Renal cortical epithelial cell (primary cell): ENCODE results near the gene CDC37L1. TPM values are rescaled to one million over a fixed set of nuclear protein-coding genes. Genes with fewer than 3 reads are reported as not detected.
A peak's percentile ranks its signal among the peaks of the same experiment; 100 is the strongest.

ENCODE experiments used
- DNase-seq: peaks from one replicate; pipeline ENCODE4 v3.0.0-alpha.2; 2011; ENCODE audit warnings: low read depth
- total RNA-seq: library from RNA; depleted of rRNA; stranded (reverse); fragments of >200 nt; gene quantifications from 2 replicates; pipeline ENCODE4 v1.2.3, GENCODE V29; 2014

CDC37L1 gene
- total RNA-seq, 1 donor from 2014 or later = 40.6 TPM

GRCh38 chr9:4668604-4669003 lies 10.8 kb upstream of the CDC37L1 start:
- no peak for DNase-seq

- DNase-seq = no peak
Measured at GRCh38 chr9:4669890-4670289, 9.5 kb upstream of the CDC37L1 start.

GRCh38 chr9:4670591-4670990 lies 8.8 kb upstream of the CDC37L1 start:
- DNase-seq = no peak

GRCh38 chr9:4671737-4672136 lies 7.6 kb upstream of the CDC37L1 start:
- no peak for DNase-seq

- peak; percentile 96 for DNase-seq
Measured at GRCh38 chr9:4674783-4675182, 4.6 kb upstream of the CDC37L1 start.

GRCh38 chr9:4677392-4677791 lies 2.0 kb upstream of the CDC37L1 start:
- DNase-seq = no peak

GRCh38 chr9:4678679-4679267 lies 596 bp upstream of the CDC37L1 start:
- peak; percentile 53 for DNase-seq

- peak; percentile 16 for DNase-seq
Measured at GRCh38 chr9:4680173-4680525, 780 bp downstream of the CDC37L1 start.

- peak; percentile 58 for DNase-seq
Measured at GRCh38 chr9:4680750-4681149, 1.4 kb downstream of the CDC37L1 start.

- no peak for DNase-seq
Measured at GRCh38 chr9:4684820-4685219, 5.5 kb downstream of the CDC37L1 start.

GRCh38 chr9:4686112-4686511 lies 6.7 kb downstream of the CDC37L1 start:
- DNase-seq = no peak

GRCh38 chr9:4686584-4686983 lies 7.2 kb downstream of the CDC37L1 start:
- DNase-seq = no peak

GRCh38 chr9:4689021-4689420 lies 9.7 kb downstream of the CDC37L1 start:
- DNase-seq = no peak

- DNase-seq = peak; percentile 63
Measured at GRCh38 chr9:4689687-4690104, 10.3 kb downstream of the CDC37L1 start.

GRCh38 chr9:4690144-4690543 lies 10.8 kb downstream of the CDC37L1 start:
- no peak for DNase-seq

GRCh38 chr9:4691795-4692194 lies 12.4 kb downstream of the CDC37L1 start:
- DNase-seq = no peak

GRCh38 chr9:4700091-4700490 lies 20.7 kb downstream of the CDC37L1 start:
- no peak for DNase-seq

GRCh38 chr9:4700932-4701331 lies 21.6 kb downstream of the CDC37L1 start:
- no peak for DNase-seq

- DNase-seq = no peak
Measured at GRCh38 chr9:4701526-4701925, 22.2 kb downstream of the CDC37L1 start.

- DNase-seq = no peak
Measured at GRCh38 chr9:4704129-4704528, 24.8 kb downstream of the CDC37L1 start.

- DNase-seq = no peak
Measured at GRCh38 chr9:4706021-4706420, 26.7 kb downstream of the CDC37L1 start.

GRCh38 chr9:4706971-4707622 lies 27.7 kb downstream of the CDC37L1 start:
- no peak for DNase-seq

- no peak for DNase-seq
Measured at GRCh38 chr9:4709380-4709779, 30.0 kb downstream of the CDC37L1 start.

- DNase-seq = no peak
Measured at GRCh38 chr9:4713849-4714248, 34.5 kb downstream of the CDC37L1 start.
